ENCODE data around the gene NEUROD4. TPM values are rescaled to one million over a fixed set of nuclear protein-coding genes. Genes with fewer than 3 reads are reported as not detected.

NEUROD4 gene
- total RNA-seq, 2 donors from 2014 or later, result not detected

- H3K4me1 ChIP-seq, result no peaks in the 10 kb centered on the region
- H3K4me3 ChIP-seq, result no peak overlapping the region
- no peak for DNase-seq (ENCODE audit: low spot score)
- H3K9me3 ChIP-seq, result no peaks in the 10 kb centered on the region
- H3K27ac ChIP-seq, result no peak overlapping the region
- no peak for TF ChIP-seq CTCF (IDR thresholded peaks at IDR 0.05)
- H3K36me3 ChIP-seq, result no peaks in the 10 kb centered on the region
- no peaks in the 10 kb centered on the region for H3K27me3 ChIP-seq
These were observed 19.9 kb downstream of the NEUROD4 start for GRCh38 chr12:55039395-55040354.

- H3K4me3 ChIP-seq, result no peak overlapping the region
- H3K27ac ChIP-seq, result no peak overlapping the region
- TF ChIP-seq CTCF (IDR thresholded peaks at IDR 0.05), result no peak
- H3K4me1 ChIP-seq, result no peaks in the 10 kb centered on the region
- no peaks in the 10 kb centered on the region for H3K9me3 ChIP-seq
- H3K36me3 ChIP-seq, result no peaks in the 10 kb centered on the region
- DNase-seq (ENCODE audit: low spot score), result no peak
- H3K27me3 ChIP-seq, result no peaks in the 10 kb centered on the region
These were observed 21.7 kb downstream of the NEUROD4 start for GRCh38 chr12:55041345-55042055.

- no peaks in the 10 kb centered on the region for H3K9me3 ChIP-seq
- H3K4me1 ChIP-seq, result no peaks in the 10 kb centered on the region
- TF ChIP-seq CTCF (IDR thresholded peaks at IDR 0.05), result no peak
- no peaks in the 10 kb centered on the region for H3K36me3 ChIP-seq
- H3K27me3 ChIP-seq, result no peaks in the 10 kb centered on the region
- no peak overlapping the region for H3K4me3 ChIP-seq
- no peak overlapping the region for H3K27ac ChIP-seq
- no peak for DNase-seq (ENCODE audit: low spot score)
These were observed 23.8 kb downstream of the NEUROD4 start for GRCh38 chr12:55043542-55043941.

GRCh38 chr12:55044135-55044534, 24.4 kb downstream of the NEUROD4 start:
- Histone ChIP-seq H3K27me3 (no peaks in the 10 kb centered on the region), H3K36me3 (no peaks in the 10 kb centered on the region), H3K4me3 (no peak overlapping the region), H3K27ac (no peak overlapping the region), H3K9me3 (no peaks in the 10 kb centered on the region), H3K4me1 (no peaks in the 10 kb centered on the region)
- TF ChIP-seq CTCF (IDR thresholded peaks at IDR 0.05), result no peak
- no peak for DNase-seq (ENCODE audit: low spot score)

- Histone ChIP-seq H3K4me3 (no peak overlapping the region), H3K9me3 (no peaks in the 10 kb centered on the region), H3K4me1 (no peaks in the 10 kb centered on the region), H3K27ac (no peak overlapping the region), H3K36me3 (no peaks in the 10 kb centered on the region), H3K27me3 (no peaks in the 10 kb centered on the region)
- TF ChIP-seq CTCF (IDR thresholded peaks at IDR 0.05), result no peak
- DNase-seq (ENCODE audit: low spot score), result no peak
These were observed 29.9 kb downstream of the NEUROD4 start for GRCh38 chr12:55049676-55050075.

Measured in right atrium auricular region (tissue), 2 donors.